ENCODE measurements around the gene PTPN22.

PTPN22 gene

DNA sequence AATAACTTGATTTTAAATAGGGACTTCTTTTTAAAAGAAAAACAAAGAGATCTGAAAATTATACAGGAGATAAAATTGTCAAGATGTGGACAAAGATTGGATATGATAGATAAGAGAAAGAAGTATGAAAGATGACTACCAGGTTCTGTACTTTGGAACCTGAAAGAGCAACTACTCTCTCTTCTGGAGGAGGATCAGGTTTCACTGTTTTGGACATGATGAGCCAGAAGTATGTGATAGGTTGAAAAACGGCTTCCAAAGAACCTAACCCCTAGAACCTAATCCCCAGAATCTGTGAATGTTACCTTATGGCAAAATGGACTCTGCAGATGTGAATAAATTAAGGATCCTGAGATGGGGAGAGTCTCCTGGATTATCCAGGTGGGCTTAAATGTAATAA, 85.4 kb downstream of the PTPN22 start:
- no peak overlapping the region for H3K27ac ChIP-seq
- no peak for TF ChIP-seq ZFX (IDR thresholded peaks at IDR 0.05)
- TF ChIP-seq, protein P1, sequence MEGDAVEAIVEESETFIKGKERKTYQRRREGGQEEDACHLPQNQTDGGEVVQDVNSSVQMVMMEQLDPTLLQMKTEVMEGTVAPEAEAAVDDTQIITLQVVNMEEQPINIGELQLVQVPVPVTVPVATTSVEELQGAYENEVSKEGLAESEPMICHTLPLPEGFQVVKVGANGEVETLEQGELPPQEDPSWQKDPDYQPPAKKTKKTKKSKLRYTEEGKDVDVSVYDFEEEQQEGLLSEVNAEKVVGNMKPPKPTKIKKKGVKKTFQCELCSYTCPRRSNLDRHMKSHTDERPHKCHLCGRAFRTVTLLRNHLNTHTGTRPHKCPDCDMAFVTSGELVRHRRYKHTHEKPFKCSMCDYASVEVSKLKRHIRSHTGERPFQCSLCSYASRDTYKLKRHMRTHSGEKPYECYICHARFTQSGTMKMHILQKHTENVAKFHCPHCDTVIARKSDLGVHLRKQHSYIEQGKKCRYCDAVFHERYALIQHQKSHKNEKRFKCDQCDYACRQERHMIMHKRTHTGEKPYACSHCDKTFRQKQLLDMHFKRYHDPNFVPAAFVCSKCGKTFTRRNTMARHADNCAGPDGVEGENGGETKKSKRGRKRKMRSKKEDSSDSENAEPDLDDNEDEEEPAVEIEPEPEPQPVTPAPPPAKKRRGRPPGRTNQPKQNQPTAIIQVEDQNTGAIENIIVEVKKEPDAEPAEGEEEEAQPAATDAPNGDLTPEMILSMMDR (conservative IDR thresholded peaks at IDR 0.05) = no peak

DNA sequence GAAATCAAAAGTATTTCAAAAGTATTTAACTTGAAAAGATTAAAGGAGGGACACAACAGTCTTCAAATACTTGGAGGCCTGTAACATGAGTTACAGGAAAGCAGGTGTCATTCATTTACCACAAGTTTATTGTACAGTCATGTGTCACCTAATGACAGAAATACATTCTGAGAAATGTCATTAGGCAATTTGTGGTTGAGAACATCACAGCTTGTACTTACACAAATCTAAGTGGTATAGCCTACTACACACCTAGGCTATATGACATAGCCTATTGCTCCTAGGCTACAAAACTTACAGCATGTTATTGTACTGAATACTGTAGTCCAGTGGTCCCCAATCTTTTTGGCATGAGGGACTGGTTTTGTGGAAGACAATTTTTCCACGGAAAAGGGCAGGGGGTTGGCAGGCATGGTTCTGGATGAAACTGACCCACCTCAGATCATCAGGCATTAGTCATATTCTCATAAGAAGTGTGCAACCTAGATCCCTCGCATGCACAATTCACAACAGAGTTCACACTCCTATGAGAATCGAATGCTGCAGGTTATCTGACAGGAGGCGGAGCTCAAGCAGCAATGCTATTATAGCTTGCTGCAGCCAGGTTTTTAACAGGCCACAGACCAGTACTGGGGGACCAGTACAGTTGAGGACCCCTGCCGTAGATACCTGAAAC, 87.3 kb downstream of the PTPN22 start:
- TF ChIP-seq, protein P1 (conservative IDR thresholded peaks at IDR 0.05) = no peak
- no peak for TF ChIP-seq ZFX (IDR thresholded peaks at IDR 0.05)
- no peak overlapping the region for H3K27ac ChIP-seq

DNA sequence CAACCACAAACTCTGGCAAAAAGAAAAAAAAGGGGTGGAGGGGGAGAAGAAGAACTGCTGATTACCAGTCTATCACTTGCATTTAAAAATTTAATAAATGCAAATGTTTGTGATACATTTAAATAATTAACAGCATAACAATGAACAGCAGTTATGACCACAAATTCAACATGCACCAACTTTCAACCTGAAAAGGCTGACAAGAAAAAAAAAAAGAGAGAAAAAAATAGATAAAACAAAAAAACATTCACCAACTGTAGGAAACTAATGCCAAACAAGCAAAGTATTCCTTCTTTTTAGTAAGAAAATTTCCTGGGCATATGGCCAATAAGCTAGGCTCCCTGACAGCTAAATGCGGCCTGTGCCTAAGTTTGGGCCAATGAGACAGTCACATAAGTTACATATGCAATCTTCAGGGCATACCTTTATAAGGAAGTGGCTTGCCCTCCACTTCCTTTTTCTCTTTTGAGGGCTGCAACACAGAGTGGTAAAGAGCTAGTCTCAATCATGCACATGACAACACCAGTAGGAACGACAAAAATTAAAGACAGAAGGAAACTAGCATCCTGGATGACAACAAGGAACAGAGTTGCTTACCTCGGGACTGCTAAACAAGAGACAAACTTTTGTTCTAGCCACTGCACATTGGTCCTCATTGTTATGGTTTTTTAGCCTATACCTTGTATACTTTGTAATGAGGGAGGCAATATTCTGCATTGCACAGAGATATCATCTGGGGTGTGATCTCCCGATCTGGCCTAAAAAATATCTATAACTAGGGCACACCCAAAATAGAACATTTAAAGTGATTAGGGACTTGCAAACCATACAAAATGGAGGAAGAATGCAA, 88.0 kb downstream of the PTPN22 start:
- TF ChIP-seq, protein P1 (conservative IDR thresholded peaks at IDR 0.05) = no peak
- TF ChIP-seq ZFX (IDR thresholded peaks at IDR 0.05) = no peak
- H3K27ac ChIP-seq = no peak overlapping the region

DNA sequence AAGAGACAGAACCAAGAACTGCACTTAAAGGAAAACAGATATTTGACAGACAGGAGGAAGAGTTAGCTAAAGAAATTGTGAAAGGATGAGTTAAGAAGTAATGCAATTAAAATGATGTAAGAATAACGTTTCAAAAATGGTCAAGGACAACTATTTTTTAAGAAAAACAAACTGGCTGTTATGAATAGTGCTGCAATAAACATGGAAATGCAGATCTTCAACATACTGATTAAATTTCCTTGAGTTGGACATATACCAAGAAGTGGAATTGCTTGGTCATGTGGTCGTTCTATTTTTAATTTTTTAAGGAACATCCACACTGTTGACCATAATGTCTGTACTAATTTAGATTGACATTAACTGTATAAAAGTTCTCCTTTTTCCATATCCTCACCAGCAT, 89.1 kb downstream of the PTPN22 start:
- no peak overlapping the region for H3K27ac ChIP-seq
- no peak for TF ChIP-seq ZFX (IDR thresholded peaks at IDR 0.05)
- TF ChIP-seq, protein P1 (conservative IDR thresholded peaks at IDR 0.05) = no peak

DNA sequence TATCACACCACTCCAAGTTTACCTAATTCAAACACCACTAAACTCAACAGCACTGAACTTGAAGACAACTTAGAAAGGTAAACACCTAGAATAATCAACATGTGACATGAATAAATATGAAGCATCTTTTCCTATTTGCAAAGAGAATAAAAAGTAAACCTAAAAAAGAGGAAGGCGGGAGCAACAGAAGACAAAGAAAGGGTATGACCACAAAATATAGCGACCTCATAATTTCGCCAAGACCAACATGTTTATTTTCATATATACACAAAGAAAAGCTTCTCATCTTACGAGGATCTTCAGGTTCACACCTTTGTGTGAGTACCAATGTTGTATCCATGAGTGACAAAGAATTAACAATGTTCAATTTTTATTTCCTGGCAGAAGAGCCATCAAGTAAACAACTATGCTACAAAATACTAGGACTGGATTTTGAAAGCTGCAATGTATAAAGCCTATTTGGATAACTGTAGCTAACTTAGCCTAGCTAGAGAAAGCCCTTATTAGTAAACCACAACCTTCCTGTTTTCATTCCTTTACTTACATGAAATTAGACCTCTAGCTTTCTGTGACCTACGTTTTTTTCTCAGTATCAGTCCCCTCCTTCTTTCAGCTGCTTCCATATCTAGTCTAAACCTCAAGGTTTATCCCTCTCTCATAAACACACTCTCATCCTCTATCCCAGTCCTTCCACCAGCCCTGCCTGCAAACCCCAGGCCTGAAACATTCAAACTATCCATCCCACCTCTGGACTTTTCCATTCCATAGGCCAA, 91.0 kb downstream of the PTPN22 start:
- H3K27ac ChIP-seq = no peak overlapping the region

DNA sequence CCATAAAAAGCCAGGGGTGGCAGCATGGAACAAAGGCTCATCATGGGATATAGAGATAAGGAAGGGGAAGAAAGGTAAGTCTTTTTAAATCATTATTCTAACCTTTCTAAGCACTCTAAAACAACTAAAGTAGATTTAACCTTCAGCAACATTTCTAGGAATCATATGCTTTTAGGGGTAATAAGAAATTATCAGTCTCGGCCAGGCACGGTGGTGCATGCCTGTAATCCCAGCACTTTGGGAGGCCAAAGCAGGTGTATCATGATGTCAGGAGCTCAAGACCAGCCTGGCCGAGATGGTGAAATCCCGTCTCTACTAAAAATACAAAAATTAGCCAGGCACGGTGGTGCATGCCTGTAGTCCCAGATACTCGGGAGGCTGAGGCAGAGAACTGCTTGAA, 92.0 kb downstream of the PTPN22 start:
- TF ChIP-seq, protein P1 (conservative IDR thresholded peaks at IDR 0.05) = no peak
- no peak for TF ChIP-seq ZFX (IDR thresholded peaks at IDR 0.05)
- H3K27ac ChIP-seq = no peak overlapping the region

More for the DNA sequence above, 91.0 kb downstream of the PTPN22 start:
- TF ChIP-seq ZFX (IDR thresholded peaks at IDR 0.05) = no peak

DNA sequence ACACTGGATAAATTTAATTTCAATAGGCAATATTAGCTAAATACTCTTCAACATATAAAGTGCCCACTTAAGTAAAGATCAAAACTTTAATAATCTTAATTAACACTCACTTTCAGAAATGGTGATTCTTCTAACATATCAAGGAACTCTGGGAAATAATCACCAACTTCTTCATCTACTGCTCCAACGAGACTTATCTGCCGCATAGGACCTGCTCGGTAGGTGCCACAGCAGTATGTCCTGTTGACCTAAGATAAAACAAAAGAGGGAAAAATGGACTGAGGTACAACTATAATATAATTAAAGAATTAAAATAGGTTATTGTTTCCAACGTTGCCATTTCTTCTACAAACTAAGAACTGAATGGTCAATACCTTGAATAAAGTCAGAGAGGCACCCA, 94.0 kb downstream of the PTPN22 start:
- H3K27ac ChIP-seq = no peak overlapping the region
- TF ChIP-seq, protein P1 (conservative IDR thresholded peaks at IDR 0.05) = no peak
- TF ChIP-seq ZFX (IDR thresholded peaks at IDR 0.05) = no peak
